Sigmoid colon (tissue), 7 donors: Measurements from ENCODE around the gene SLC25A28. TPM values are rescaled to one million over a fixed set of nuclear protein-coding genes. Genes with fewer than 3 reads are reported as not detected.

Experiments used
- DNase-seq: peaks from one replicate; pipeline ENCODE4 v3.0.0-alpha.2; 2019
- H3K27ac ChIP-seq, 4 donors: fragments of 200-600 bp; sonication (generic); one replicate each; pipeline ENCODE4 v1.5.1; 2016 to 2019; ENCODE audit warnings: mild to moderate bottlenecking in 1 of 4
- H3K27me3 ChIP-seq, 3 donors: fragments of 200-600 bp; sonication (generic); one replicate each; pipeline ENCODE4 v1.5.1; 2019; ENCODE audit warnings: mild to moderate bottlenecking in 1 of 3
- H3K36me3 ChIP-seq, 4 donors: fragments of 200-600 bp; sonication (generic); one replicate each; pipeline ENCODE4 v1.5.1; 2016 to 2019
- H3K4me1 ChIP-seq, 4 donors: fragments of 200-600 bp; sonication (generic); one replicate each; pipeline ENCODE4 v1.5.1; 2017 to 2019
- H3K4me3 ChIP-seq, 4 donors: fragments of 200-600 bp; sonication (generic); one replicate each; pipeline ENCODE4 v1.5.1; 2017 to 2019; ENCODE audit warnings: mild to moderate bottlenecking in 2 of 4, moderate library complexity in 1 of 4
- H3K9me3 ChIP-seq, 4 donors: fragments of 200-600 bp in 3 of 4; sonication (generic) in 3 of 4; one replicate each; pipeline versions ENCODE4 v1.5.1 to v1.6.1; 2013 to 2019
- CTCF ChIP-seq, 4 experiments: fragments of 450-650 bp in 3 of 4; fragments of 200-600 bp in 1 of 4; IDR thresholded peaks; one replicate each; pipeline ENCODE4 v1.5.1; 2016 to 2019; ENCODE audit warnings: antibody characterized with exemption in 4 of 4, mild to moderate bottlenecking in 3 of 4, moderate library complexity in 2 of 4
- EP300 ChIP-seq, 4 donors: sonication (generic); formaldehyde crosslinking; IDR thresholded peaks; one replicate each; pipeline ENCODE4 v1.6.1; 2017; ENCODE audit warnings: antibody characterized with exemption in 4 of 4
- POLR2A ChIP-seq, 2 donors: fragments of 450-650 bp; IDR thresholded peaks; one replicate each; pipeline ENCODE4 v1.6.1; 2016; ENCODE audit warnings: antibody characterized with exemption in 2 of 2, mild to moderate bottlenecking in 2 of 2, moderate library complexity in 2 of 2
- POLR2AphosphoS5 ChIP-seq, 4 donors: sonication (generic); formaldehyde crosslinking; IDR thresholded peaks; one replicate each; pipeline ENCODE4 v1.6.1; 2017; ENCODE audit warnings: antibody characterized with exemption in 4 of 4
- WGBS, 2 donors: extraction: QIAGEN DNeasy Blood & Tissue Kit; methylation state at CpG; one replicate each; pipeline ENCODE4 v1.1.7; 2013; 5-methylcytosine and 5-hydroxymethylcytosine counted together
- intact Hi-C: fragments of 100-400 bp; cut with DNase I; formaldehyde crosslinking; loops from one replicate; pipeline ENCODE4 v1.15.1; 2023
- polyA plus RNA-seq, 3 donors: library from polyadenylated mRNA; stranded (reverse); fragments of 200-250 nt; gene quantifications; one replicate each; pipeline ENCODE4 v1.2.3, GENCODE V29; 2013
- total RNA-seq, 4 donors: library from RNA; depleted of rRNA; stranded (reverse); fragments of >200 nt; gene quantifications; one replicate each; pipeline ENCODE4 v1.1.0, GENCODE V29; 2016
- donor health status: healthy with polysubstance abuse.
- donor health status: Bipolar disorder and iron deficiency.
- donor health status: healthy.

The SLC25A28 gene
- total and polyA plus RNA-seq, 7 donors: 18.0 to 65.1 (median 32.9) TPM

GRCh38 chr10:99656199-99657064 is 36.2 kb upstream of the SLC25A28 start:
- Histone ChIP-seq H3K27ac (no peak overlapping the region), H3K36me3 (no peaks in the 10 kb centered on the region), H3K4me3 (no peak overlapping the region), H3K4me1 (peaks cover 0 to 21% (median 14%) of the 10 kb centered on the region in 4 donors), H3K27me3 (no peaks in the 10 kb centered on the region), H3K9me3 (no peaks in the 10 kb centered on the region)
- no peak for TF ChIP-seq CTCF (IDR thresholded peaks at IDR 0.05)
- intact Hi-C loops: loop anchor here (5.0 kb wide), 1 partner anchor 51 kb away; no protein-coding TSS in a partner anchor
- no peak for DNase-seq
- WGBS, 2 donors: 0 to 61% methylated on average over 1 of the region's 1 CpG

GRCh38 chr10:99654390-99655175 is 34.3 kb upstream of the SLC25A28 start:
- no peaks in the 10 kb centered on the region for H3K36me3 ChIP-seq
- no peak overlapping the region for H3K4me3 ChIP-seq
- H3K27me3 ChIP-seq: no peaks in the 10 kb centered on the region
- WGBS, 2 donors: 88 to 90% methylated on average over 9 of the region's 9 CpGs
- no peak for TF ChIP-seq POLR2A (IDR thresholded peaks at IDR 0.05)
- no peak for TF ChIP-seq POLR2AphosphoS5 (IDR thresholded peaks at IDR 0.05)
- no peak for TF ChIP-seq EP300 (IDR thresholded peaks at IDR 0.05)
- TF ChIP-seq CTCF (IDR thresholded peaks at IDR 0.05): no peak
- peaks cover 0 to 11% (median 7%) of the 10 kb centered on the region in 4 donors for H3K4me1 ChIP-seq
- H3K9me3 ChIP-seq: no peaks in the 10 kb centered on the region
- intact Hi-C loops: loop anchor here (5.0 kb wide), 1 partner anchor 53 kb away; no protein-coding TSS in a partner anchor
- DNase-seq: no peak
- no peak overlapping the region for H3K27ac ChIP-seq

GRCh38 chr10:99652800-99653390 is 32.7 kb upstream of the SLC25A28 start:
- WGBS, 2 donors: 89 to 92% methylated on average over 4 of the region's 4 CpGs
- Histone ChIP-seq H3K4me1 (no peaks in the 10 kb centered on the region), H3K27ac (no peak overlapping the region)

GRCh38 chr10:99648717-99649116 is 28.5 kb upstream of the SLC25A28 start:
- no peak for DNase-seq
- 0 to 50% methylated on average over 1 of the region's 1 CpG for WGBS, 2 donors
- TF ChIP-seq POLR2AphosphoS5 (IDR thresholded peaks at IDR 0.05): no peak
- Histone ChIP-seq H3K27me3 (no peaks in the 10 kb centered on the region), H3K4me3 (no peak overlapping the region), H3K36me3 (no peaks in the 10 kb centered on the region), H3K27ac (no peak overlapping the region), H3K4me1 (no peaks in the 10 kb centered on the region), H3K9me3 (no peaks in the 10 kb centered on the region)
- intact Hi-C loops: no loop called here

More at GRCh38 chr10:99652800-99653390, 32.7 kb upstream of the SLC25A28 start:
- Histone ChIP-seq H3K36me3 (no peaks in the 10 kb centered on the region), H3K4me3 (no peak overlapping the region), H3K27me3 (no peaks in the 10 kb centered on the region), H3K9me3 (no peaks in the 10 kb centered on the region)
- DNase-seq: no peak
- intact Hi-C loops: no loop called here
- TF ChIP-seq POLR2A (IDR thresholded peaks at IDR 0.05) (no peak), CTCF (IDR thresholded peaks at IDR 0.05) (no peak), POLR2AphosphoS5 (IDR thresholded peaks at IDR 0.05) (no peak), EP300 (IDR thresholded peaks at IDR 0.05) (no peak)
